ENCODE data around the gene NT5C. TPM values are rescaled to one million over a fixed set of nuclear protein-coding genes. Genes with fewer than 3 reads are reported as not detected.
A peak's percentile ranks its signal among the peaks of the same experiment; 100 is the strongest.
"Not testable (repeated sequence)": the region's sequence is repeated elsewhere in the genome, so short reads cannot be mapped to it uniquely, and the experiment has no call there.

NT5C gene
- total RNA-seq, 1 donor from 2014 or later, result 80.1 TPM

DNA sequence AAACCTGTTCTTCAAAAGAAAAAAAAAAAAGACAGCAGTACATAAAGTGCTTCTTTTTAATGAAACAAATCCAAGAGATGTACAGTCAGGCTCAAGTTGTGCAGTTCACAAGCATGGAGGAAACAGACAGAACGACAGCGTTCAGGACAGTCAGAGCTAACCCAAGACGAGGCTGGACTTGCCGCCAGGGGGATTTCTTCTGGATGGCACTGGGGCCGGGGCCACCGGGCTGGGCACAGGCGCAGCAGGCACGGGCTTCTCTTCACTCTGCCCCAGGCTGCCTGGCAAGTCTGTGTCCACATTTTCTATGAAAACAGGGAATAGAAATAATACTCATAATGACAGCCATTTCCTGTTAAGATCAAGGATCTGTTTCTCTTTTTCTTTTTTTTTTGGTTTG lies 4.4 kb upstream of the NT5C start:
- no peak for DNase-seq (ENCODE audit: low spot score)
- intact Hi-C loops (cut with micrococcal nuclease), result no loop called here
- no peak overlapping the region for H3K4me3 Mint-ChIP-seq
- H3K27ac Mint-ChIP-seq, result no peak overlapping the region
- no peaks in the 10 kb centered on the region for H3K27me3 Mint-ChIP-seq (ENCODE audit: insufficient read depth)
- H3K36me3 Mint-ChIP-seq (ENCODE audit: low read depth), result peaks cover 24% of the 10 kb centered on the region
- H3K4me1 Mint-ChIP-seq (ENCODE audit: low read depth), result peaks cover 11% of the 10 kb centered on the region
- H3K9me3 Mint-ChIP-seq, result no peaks in the 10 kb centered on the region

DNA sequence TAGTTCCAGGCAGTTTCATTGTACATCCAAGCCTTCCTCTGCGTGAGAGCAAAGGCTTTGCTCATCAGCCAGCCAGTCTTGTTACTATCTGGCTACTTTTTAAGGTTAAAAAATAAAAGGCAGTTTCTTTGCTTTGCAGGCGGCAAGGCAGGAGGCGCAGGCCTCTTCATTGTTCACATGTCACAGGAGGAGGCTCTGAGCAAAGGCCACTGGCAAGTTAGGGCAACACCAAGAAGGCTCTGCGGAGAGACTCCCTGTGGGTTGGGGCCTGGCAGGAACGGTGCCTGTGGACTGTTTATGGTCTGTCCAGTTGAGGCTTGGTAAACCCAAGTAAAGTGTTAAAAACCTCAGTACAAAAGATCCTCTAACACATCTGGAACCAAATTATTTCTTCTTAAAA lies 3.9 kb upstream of the NT5C start:
- H3K36me3 Mint-ChIP-seq (ENCODE audit: low read depth), result peaks cover 26% of the 10 kb centered on the region
- no peak overlapping the region for H3K27ac Mint-ChIP-seq
- H3K9me3 Mint-ChIP-seq, result no peaks in the 10 kb centered on the region
- H3K27me3 Mint-ChIP-seq (ENCODE audit: insufficient read depth), result no peaks in the 10 kb centered on the region
- intact Hi-C loops (cut with micrococcal nuclease), result no loop called here
- H3K4me1 Mint-ChIP-seq (ENCODE audit: low read depth), result peaks cover 10% of the 10 kb centered on the region
- DNase-seq (ENCODE audit: low spot score), result no peak
- no peak overlapping the region for H3K4me3 Mint-ChIP-seq

DNA sequence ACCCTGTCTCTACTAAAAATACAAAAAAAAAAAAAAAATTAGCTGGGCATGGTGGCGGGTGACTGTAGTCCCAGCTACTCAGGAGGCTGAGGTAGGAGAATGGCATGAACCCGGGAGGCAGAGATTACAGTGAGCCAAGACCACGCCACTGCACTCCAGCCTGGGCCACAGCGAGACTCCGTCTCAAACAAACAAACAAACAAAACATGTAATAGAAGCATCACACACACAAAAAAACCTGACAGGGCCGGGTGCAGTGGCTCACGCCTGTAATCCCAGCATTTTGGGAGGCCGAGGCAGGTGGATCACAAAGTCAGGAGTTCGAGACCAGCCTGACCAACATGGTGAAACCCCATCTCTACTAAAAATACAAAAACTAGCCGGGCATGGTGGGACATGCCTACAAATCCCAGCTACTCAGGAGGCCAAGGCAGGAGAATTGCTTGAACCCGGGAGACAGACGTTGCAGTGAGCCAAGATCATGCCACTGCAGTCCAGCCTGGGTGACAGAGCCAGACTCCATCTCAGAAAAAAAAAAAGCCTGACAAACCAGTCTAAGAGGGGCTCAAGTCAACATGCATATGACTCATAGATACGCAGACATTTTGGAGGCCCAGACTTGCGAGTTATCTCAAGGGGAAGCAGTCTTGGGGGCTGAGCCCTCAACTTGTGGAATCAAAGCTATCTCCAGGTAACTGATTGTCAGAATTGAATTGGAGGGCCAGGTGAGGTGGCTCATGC lies 2.2 kb upstream of the NT5C start:
- H3K9me3 Mint-ChIP-seq; DNase-seq (ENCODE audit: low spot score); H3K4me3 Mint-ChIP-seq; H3K27me3 Mint-ChIP-seq (ENCODE audit: insufficient read depth); H3K27ac Mint-ChIP-seq: not testable (repeated sequence)
- intact Hi-C loops (cut with micrococcal nuclease), result loop anchor here (5.0 kb wide), 2 partner anchors 69 to 129 kb away; partner anchors contain the start of genes GGA3 and MRPS7
- H3K4me1 Mint-ChIP-seq (ENCODE audit: low read depth), result peaks cover 11% of the 10 kb centered on the region
- H3K36me3 Mint-ChIP-seq (ENCODE audit: low read depth), result peaks cover 24% of the 10 kb centered on the region

DNA sequence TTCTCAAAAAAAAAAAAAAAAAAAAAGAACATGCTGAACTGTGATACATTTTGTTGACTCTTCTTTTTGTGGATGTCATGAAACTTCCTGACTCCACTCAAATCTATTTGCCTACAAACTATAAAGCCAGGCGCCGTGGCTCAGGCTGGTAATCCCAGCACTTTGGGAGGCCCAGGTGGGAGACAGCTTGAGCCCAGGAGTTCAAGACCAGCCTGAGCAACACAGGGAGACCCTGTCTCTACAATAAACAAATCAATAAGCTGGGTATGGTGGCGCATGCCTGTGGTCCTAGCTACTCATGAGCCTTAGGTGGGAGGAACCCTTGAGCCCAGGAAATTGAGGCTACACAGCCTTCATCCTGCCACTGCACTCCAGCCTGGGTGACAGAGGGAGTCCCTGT lies 1.5 kb upstream of the NT5C start:
- Mint-ChIP-seq H3K27ac (no peak overlapping the region), H3K27me3 (ENCODE audit: insufficient read depth) (no peaks in the 10 kb centered on the region), H3K4me3 (peak overlapping the region; percentile 15), H3K36me3 (ENCODE audit: low read depth) (peaks cover 26% of the 10 kb centered on the region), H3K9me3 (no peaks in the 10 kb centered on the region), H3K4me1 (ENCODE audit: low read depth) (peaks cover 11% of the 10 kb centered on the region)
- no peak for DNase-seq (ENCODE audit: low spot score)
- intact Hi-C loops (cut with micrococcal nuclease), result loop anchor here (5.0 kb wide), 2 partner anchors 69 to 129 kb away; partner anchors contain the start of genes GGA3 and MRPS7

DNA sequence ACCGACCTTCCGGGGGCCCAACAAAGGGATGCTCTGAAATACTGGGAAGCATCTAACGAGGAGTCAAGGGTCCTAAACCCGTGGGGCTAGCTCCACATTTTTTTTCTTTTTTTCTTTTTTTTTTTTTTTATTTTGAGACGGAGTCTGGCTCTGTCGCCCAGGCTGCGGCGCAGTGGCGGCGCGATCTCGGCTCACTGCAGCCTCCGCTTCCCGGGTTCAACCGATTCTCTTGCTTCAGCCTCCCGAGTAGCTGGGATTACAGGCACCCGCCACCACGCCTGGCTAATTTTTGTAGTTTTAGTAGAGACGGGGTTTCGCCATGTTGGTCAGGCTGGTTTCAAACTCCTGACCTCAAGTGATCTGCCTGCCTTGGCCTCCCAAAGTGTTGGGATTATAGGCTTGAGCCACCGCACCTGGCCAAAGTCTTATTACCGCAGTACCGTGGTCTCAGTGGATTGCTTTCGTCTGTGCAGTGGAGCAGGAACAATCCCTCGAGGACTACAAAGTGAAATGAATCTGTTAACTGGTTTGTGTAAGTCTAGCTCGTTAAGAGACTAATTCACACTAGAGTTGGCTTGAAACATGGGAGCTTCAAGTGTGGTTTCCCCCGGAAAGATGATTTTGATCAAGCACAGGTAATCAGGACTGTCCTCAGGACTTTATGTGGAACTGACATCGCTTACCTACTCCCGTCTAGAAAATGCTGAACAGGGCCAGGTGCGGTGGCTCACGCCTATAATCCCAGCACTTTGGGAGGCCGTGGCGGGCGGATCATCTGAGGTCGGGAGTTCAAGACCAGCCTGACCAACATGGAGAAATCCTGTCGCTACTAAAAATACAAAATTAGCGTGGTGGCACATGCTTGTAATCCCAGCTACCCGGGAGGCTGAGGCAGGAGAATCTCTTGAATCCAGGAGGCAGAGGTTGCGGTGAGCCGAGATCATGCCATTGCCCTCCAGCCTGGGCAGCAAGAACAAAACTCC lies 767 bp upstream of the NT5C start:
- H3K27ac Mint-ChIP-seq, result peak overlapping the region; percentile 79
- peaks cover 26% of the 10 kb centered on the region for H3K36me3 Mint-ChIP-seq (ENCODE audit: low read depth)
- not testable (repeated sequence) for DNase-seq (ENCODE audit: low spot score); H3K27me3 Mint-ChIP-seq (ENCODE audit: insufficient read depth); H3K9me3 Mint-ChIP-seq
- H3K4me1 Mint-ChIP-seq (ENCODE audit: low read depth), result peaks cover 11% of the 10 kb centered on the region
- H3K4me3 Mint-ChIP-seq, result peak overlapping the region; percentile 88
- intact Hi-C loops (cut with micrococcal nuclease), result loop anchor here (5.0 kb wide), 2 partner anchors 70 to 130 kb away; partner anchors contain the start of genes GGA3 and MRPS7

DNA sequence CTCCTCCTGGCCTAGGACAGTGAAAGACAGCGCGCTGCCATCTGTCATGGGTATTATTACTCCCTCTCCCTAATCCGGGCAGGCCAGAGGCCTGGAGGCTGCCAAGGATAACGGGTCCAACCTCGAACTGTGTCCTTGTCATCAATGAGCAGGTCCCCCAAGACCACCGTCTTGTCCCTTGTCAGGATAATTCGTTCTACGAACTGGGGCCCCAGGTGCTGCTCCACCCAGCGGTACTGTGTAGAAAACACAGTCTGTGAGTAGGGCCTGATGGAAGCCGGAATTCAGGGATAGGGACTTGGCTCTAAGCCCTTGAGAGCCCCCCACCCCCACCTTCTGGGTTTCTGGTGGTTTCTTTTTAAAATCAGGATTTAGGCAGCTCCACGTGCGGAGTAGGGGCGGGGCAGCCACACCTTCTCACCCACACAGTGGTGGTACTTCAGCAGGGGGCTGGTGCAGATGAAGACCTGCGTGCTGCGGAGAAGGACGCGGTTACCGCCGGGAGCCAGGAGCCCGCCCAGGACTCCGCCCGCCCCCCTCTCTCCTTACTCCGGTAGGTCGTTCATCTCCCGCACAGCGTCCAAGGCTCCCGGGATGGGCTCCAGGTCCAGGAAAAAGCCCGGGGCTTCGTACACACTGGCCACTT lies 787 bp downstream of the NT5C start:
- Mint-ChIP-seq H3K36me3 (ENCODE audit: low read depth) (peaks cover 21% of the 10 kb centered on the region), H3K27me3 (ENCODE audit: insufficient read depth) (no peaks in the 10 kb centered on the region), H3K9me3 (no peaks in the 10 kb centered on the region), H3K27ac (peak overlapping the region; percentile 88), H3K4me3 (peak overlapping the region; percentile 92), H3K4me1 (ENCODE audit: low read depth) (peaks cover 19% of the 10 kb centered on the region)
- no peak for DNase-seq (ENCODE audit: low spot score)
- intact Hi-C loops (cut with micrococcal nuclease), result loop anchor here (1.0 to 5.0 kb wide), 7 partner anchors 16 to 169 kb away; partner anchors contain the start of genes GGA3, JPT1, KCTD2 and MRPS7

DNA sequence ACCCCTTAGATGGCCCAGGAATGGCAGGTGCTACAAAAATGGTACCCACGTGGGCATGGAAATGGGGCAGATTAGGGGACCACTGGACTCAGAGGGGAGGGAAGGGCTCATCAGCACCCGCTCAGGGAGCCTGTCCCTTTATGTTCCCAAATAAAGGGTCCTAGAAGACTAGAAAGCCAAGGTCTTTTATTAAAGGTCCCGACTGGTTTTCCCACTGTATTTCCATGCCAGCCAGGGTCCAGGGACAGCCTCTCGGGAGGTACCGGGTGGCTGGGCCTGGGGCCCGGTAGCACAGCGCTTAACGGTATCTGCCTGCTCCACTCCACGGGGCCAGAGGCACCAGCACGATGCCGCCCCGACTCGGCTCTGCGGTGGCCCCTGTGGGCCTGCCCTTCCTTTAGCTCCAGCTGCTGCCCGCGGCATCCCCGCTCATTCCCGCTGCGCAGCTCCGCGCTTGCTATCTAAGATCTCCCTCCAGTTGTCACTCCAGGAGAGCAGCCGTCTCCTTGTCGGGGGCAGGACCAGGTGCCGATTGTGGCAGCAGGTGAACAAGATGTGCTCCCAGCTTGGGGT lies 1.4 kb downstream of the NT5C start:
- H3K36me3 Mint-ChIP-seq (ENCODE audit: low read depth), result peaks cover 18% of the 10 kb centered on the region
- H3K4me1 Mint-ChIP-seq (ENCODE audit: low read depth), result peaks cover 24% of the 10 kb centered on the region
- no peak overlapping the region for H3K27ac Mint-ChIP-seq
- DNase-seq (ENCODE audit: low spot score), result no peak
- intact Hi-C loops (cut with micrococcal nuclease), result loop anchor here (2.0 to 5.0 kb wide), 3 partner anchors 53 to 132 kb away; partner anchors contain the start of genes GGA3, MRPS7 and SUMO2
- no peaks in the 10 kb centered on the region for H3K27me3 Mint-ChIP-seq (ENCODE audit: insufficient read depth)
- H3K9me3 Mint-ChIP-seq, result no peaks in the 10 kb centered on the region
- H3K4me3 Mint-ChIP-seq, result peak overlapping the region; percentile 92

DNA sequence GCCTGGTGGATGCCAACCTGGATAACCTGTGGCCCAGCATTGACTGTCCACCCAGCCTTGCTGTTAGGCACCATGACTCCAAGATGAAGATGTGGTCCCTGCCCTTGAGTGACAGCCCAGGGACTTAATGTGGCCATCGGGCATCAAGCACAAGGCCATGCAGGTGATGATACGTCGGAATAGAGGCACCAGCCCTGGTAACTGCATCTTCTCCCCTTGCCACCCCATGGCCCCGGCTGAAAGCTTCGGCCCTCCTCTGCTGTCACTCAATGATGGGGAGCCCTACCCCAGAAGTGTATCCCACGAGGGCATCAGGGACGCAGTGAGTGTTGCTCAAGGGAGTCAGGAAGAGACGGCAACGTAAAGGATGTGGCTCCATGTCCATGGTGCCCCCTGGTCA lies 2.0 kb downstream of the NT5C start:
- intact Hi-C loops (cut with micrococcal nuclease), result no loop called here
- DNase-seq (ENCODE audit: low spot score), result no peak
- no peaks in the 10 kb centered on the region for H3K27me3 Mint-ChIP-seq (ENCODE audit: insufficient read depth)
- no peaks in the 10 kb centered on the region for H3K9me3 Mint-ChIP-seq
- peaks cover 14% of the 10 kb centered on the region for H3K36me3 Mint-ChIP-seq (ENCODE audit: low read depth)
- peak overlapping the region; percentile 18 for H3K27ac Mint-ChIP-seq
- H3K4me3 Mint-ChIP-seq, result peak overlapping the region; percentile 63
- H3K4me1 Mint-ChIP-seq (ENCODE audit: low read depth), result peaks cover 30% of the 10 kb centered on the region

DNA sequence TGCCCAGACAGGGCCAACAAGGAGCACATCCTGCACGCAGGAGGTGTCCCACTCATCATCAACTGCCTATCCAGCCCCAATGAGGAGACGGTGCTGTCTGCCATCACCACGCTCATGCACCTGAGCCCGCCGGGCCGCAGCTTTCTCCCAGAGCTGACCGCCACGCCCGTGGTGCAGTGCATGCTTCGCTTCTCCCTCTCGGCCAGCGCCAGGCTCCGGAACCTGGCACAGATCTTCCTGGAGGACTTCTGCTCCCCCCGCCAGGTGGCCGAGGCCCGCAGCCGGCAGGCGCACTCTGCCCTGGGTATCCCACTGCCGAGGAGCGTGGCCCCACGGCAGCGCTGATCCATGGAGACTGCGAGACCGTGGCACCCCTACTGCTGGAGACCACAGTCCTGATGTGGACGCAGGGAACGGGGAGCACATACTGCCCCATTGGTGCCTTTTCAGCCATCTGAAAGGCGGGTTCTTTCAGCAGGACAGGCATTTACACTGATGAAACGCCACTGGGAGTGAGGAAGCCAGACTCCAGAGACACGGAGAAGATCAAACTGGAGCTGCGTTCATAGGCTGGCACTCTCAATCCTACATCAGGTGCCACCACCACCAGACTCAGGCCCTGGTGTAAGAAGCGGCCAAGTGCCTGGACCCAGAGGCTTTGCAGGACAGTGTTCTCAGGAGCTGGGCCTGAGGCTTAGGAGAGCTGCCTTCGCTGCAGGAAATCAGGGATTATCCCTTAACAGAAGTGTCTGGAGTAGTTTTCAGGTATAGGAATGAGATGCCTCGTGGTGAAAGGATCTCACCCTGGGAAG lies 2.6 kb downstream of the NT5C start:
- Mint-ChIP-seq H3K27me3 (ENCODE audit: insufficient read depth) (no peaks in the 10 kb centered on the region), H3K27ac (no peak overlapping the region), H3K4me3 (peak overlapping the region; percentile 63), H3K9me3 (no peaks in the 10 kb centered on the region), H3K4me1 (ENCODE audit: low read depth) (peaks cover 36% of the 10 kb centered on the region), H3K36me3 (ENCODE audit: low read depth) (peaks cover 19% of the 10 kb centered on the region)
- no peak for DNase-seq (ENCODE audit: low spot score)
- intact Hi-C loops (cut with micrococcal nuclease), result no loop called here

DNA sequence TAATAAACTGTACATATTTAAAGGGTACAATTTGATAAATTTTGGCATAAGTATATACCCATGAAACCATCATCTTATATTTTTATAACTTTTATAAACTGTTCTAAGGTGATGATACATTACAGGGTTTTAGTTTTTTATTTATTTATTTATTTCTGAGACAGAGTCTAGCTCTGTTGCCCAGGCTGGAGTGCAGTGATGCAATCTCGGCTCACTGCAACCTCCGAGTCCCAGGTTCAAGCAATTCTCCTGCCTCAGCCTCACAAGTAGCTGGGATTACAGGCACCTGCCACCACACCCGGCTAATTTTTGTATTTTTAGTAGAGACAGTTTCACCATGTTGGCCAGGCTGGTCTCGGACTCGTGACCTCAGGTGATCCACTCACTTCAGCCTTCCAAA lies 3.6 kb downstream of the NT5C start:
- peaks cover 38% of the 10 kb centered on the region for H3K4me1 Mint-ChIP-seq (ENCODE audit: low read depth)
- intact Hi-C loops (cut with micrococcal nuclease); H3K27ac Mint-ChIP-seq; H3K9me3 Mint-ChIP-seq; DNase-seq (ENCODE audit: low spot score); H3K27me3 Mint-ChIP-seq (ENCODE audit: insufficient read depth); H3K4me3 Mint-ChIP-seq: not testable (repeated sequence)
- H3K36me3 Mint-ChIP-seq (ENCODE audit: low read depth), result peaks cover 20% of the 10 kb centered on the region

DNA sequence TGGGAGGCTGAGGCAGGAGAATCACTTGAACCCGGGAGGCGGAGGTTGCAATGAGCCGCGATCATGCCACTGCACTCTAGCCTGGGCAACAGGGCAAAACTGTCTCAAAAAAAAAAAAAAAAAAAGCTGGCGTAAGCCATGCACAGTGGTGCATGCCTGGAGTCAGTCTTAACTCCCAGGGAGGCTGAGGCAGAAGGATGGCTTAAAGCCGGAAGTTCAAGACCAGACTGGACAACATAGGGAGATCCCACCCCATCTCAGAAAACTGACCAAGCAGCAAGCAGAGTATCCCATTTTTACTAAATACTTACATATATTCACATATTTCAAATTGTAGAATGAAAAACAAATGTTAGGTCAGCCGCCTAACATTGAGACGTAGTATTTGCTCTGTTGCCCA lies 4.6 kb downstream of the NT5C start:
- intact Hi-C loops (cut with micrococcal nuclease), result no loop called here
- no peaks in the 10 kb centered on the region for H3K27me3 Mint-ChIP-seq (ENCODE audit: insufficient read depth)
- H3K27ac Mint-ChIP-seq, result no peak overlapping the region
- H3K9me3 Mint-ChIP-seq, result no peaks in the 10 kb centered on the region
- peaks cover 20% of the 10 kb centered on the region for H3K36me3 Mint-ChIP-seq (ENCODE audit: low read depth)
- no peak for DNase-seq (ENCODE audit: low spot score)
- peaks cover 34% of the 10 kb centered on the region for H3K4me1 Mint-ChIP-seq (ENCODE audit: low read depth)
- no peak overlapping the region for H3K4me3 Mint-ChIP-seq

All from activated T-helper 1 cell treated with anti-CD3 and anti-CD28 coated beads, Interleukin-12 subunit alpha, Interleukin-12 subunit beta, Interleukin-2, Interleukin-4 antibody, amounts not matched to agents 30 ng/mL and 10 ng/mL and 1 ng/mL, durations not matched to agents 14 hours and 24 hours and 36 hours (primary cell).